ENCODE data around the gene HNRNPA3. TPM values are rescaled to one million over a fixed set of nuclear protein-coding genes. Genes with fewer than 3 reads are reported as not detected.

HNRNPA3 gene
- total RNA-seq, 3 donors from 2014 or later (not counting 1 experiment from before 2014, with no cell fraction given): 223 to 298 (median 289) TPM

GRCh38 chr2:177165061-177165583 lies 47.5 kb upstream of the HNRNPA3 start:
- intact Hi-C loops (cut with micrococcal nuclease): loop anchor here (2.0 to 10.0 kb wide), 3 partner anchors 48 to 560 kb away; partner anchors contain the start of gene HNRNPA3
- Mint-ChIP-seq H3K27me3 (ENCODE audit: low read depth in 2 of 2) (peaks cover 0 to 2% of the 10 kb centered on the region in 2 donors), H3K4me1 (peaks cover 13 to 18% of the 10 kb centered on the region in 2 donors), H3K4me3 (no peak overlapping the region), H3K36me3 (no peaks in the 10 kb centered on the region), H3K27ac (no peak overlapping the region), H3K9me3 (no peaks in the 10 kb centered on the region)
- H3K27ac ChIP-seq (ENCODE audit: low read length): peak overlapping the region; percentile 24
- H3K27me3 ChIP-seq (ENCODE audit: control insufficient read depth, insufficient read depth, low read length): no peaks in the 10 kb centered on the region
- peak overlapping the region; percentile 44 for H3K4me3 ChIP-seq (ENCODE audit: low read length)
- TF ChIP-seq CTCF (IDR thresholded peaks at IDR 0.05): no peak
- ATAC-seq (peak in 2 of 3 donors; percentile 25 to 26), DNase-seq (peak in 1 of 2 donors; percentile 41)
- no peaks in the 10 kb centered on the region for H3K9me3 ChIP-seq (ENCODE audit: control insufficient read depth, insufficient read depth, low read length)
- no peaks in the 10 kb centered on the region for H3K36me3 ChIP-seq (ENCODE audit: control insufficient read depth, insufficient read depth, low read length)
- peaks cover 12% of the 10 kb centered on the region for H3K4me1 ChIP-seq (ENCODE audit: control insufficient read depth, insufficient read depth, low read length)
- 33% methylated on average over 8 of the region's 8 CpGs for WGBS (ENCODE audit: insufficient coverage)

- TF ChIP-seq CTCF (IDR thresholded peaks at IDR 0.05): no peak
- peak overlapping the region; percentile 5 for H3K4me3 ChIP-seq (ENCODE audit: low read length)
- H3K27me3 ChIP-seq (ENCODE audit: control insufficient read depth, insufficient read depth, low read length): no peaks in the 10 kb centered on the region
- no peaks in the 10 kb centered on the region for H3K36me3 ChIP-seq (ENCODE audit: control insufficient read depth, insufficient read depth, low read length)
- no peaks in the 10 kb centered on the region for H3K9me3 Mint-ChIP-seq
- peaks cover 12% of the 10 kb centered on the region for H3K4me1 ChIP-seq (ENCODE audit: control insufficient read depth, insufficient read depth, low read length)
- H3K36me3 Mint-ChIP-seq: no peaks in the 10 kb centered on the region
- peaks cover 13 to 18% of the 10 kb centered on the region in 2 donors for H3K4me1 Mint-ChIP-seq
- peak overlapping the region in 1 of 2 donors; percentile 85 for H3K27ac Mint-ChIP-seq
- intact Hi-C loops (cut with micrococcal nuclease): loop anchor here (2.0 to 10.0 kb wide), 3 partner anchors 47 to 559 kb away; partner anchors contain the start of gene HNRNPA3
- H3K27ac ChIP-seq (ENCODE audit: low read length): peak overlapping the region; percentile 72
- H3K9me3 ChIP-seq (ENCODE audit: control insufficient read depth, insufficient read depth, low read length): no peaks in the 10 kb centered on the region
- peak overlapping the region; percentile 84 for H3K4me3 Mint-ChIP-seq
- peaks cover 0 to 2% of the 10 kb centered on the region in 2 donors for H3K27me3 Mint-ChIP-seq (ENCODE audit: low read depth in 2 of 2)
- ATAC-seq (peak; percentile 64 to 71 (median 66)), DNase-seq (peak in 1 of 2 donors; percentile 63)
- 50% methylated on average over 8 of the region's 8 CpGs for WGBS (ENCODE audit: insufficient coverage)
Measured at GRCh38 chr2:177165721-177166711, 46.6 kb upstream of the HNRNPA3 start.

- Mint-ChIP-seq H3K36me3 (no peaks in the 10 kb centered on the region), H3K4me3 (no peak overlapping the region), H3K4me1 (peaks cover 13% of the 10 kb centered on the region in 2 donors), H3K27me3 (ENCODE audit: low read depth in 2 of 2) (no peaks in the 10 kb centered on the region), H3K27ac (peak overlapping the region in 1 of 2 donors; percentile 3), H3K9me3 (no peaks in the 10 kb centered on the region)
- no peak for DNase-seq
- no peak for TF ChIP-seq CTCF (IDR thresholded peaks at IDR 0.05)
- no peak for ATAC-seq
- H3K27ac ChIP-seq (ENCODE audit: low read length): no peak overlapping the region
- no peaks in the 10 kb centered on the region for H3K27me3 ChIP-seq (ENCODE audit: control insufficient read depth, insufficient read depth, low read length)
- H3K36me3 ChIP-seq (ENCODE audit: control insufficient read depth, insufficient read depth, low read length): no peaks in the 10 kb centered on the region
- H3K4me3 ChIP-seq (ENCODE audit: low read length): no peak overlapping the region
- peaks cover 8% of the 10 kb centered on the region for H3K4me1 ChIP-seq (ENCODE audit: control insufficient read depth, insufficient read depth, low read length)
- intact Hi-C loops (cut with micrococcal nuclease): loop anchor here (10.0 kb wide), 1 partner anchor 385 kb away; a partner anchor contains a TSS
- WGBS (ENCODE audit: insufficient coverage): 49% methylated on average over 6 of the region's 7 CpGs
- H3K9me3 ChIP-seq (ENCODE audit: control insufficient read depth, insufficient read depth, low read length): no peaks in the 10 kb centered on the region
Measured at GRCh38 chr2:177169810-177170514, 42.6 kb upstream of the HNRNPA3 start.

All from natural killer cell (primary cell).